Gastrocnemius medialis (tissue), 4 donors: ENCODE results near the gene ERO1B.

ENCODE experiments used
- CTCF ChIP-seq, 5 experiments: fragments of 450-650 bp in 3 of 5; fragments of 200-600 bp in 2 of 5; sonication (generic) in 2 of 5; IDR thresholded peaks in 4 of 5; conservative IDR thresholded peaks in 1 of 5; 1 replicate in 4 of 5; 2 replicates in 1 of 5; pipeline ENCODE4 v1.5.1; 2016 to 2019; ENCODE audit warnings: antibody characterized with exemption in 5 of 5, mild to moderate bottlenecking in 3 of 5, moderate library complexity in 3 of 5
- POLR2A ChIP-seq, 2 donors: fragments of 450-650 bp; IDR thresholded peaks; one replicate each; pipeline ENCODE4 v1.6.1; 2017; ENCODE audit warnings: antibody characterized with exemption in 2 of 2, mild to moderate bottlenecking in 2 of 2, moderate library complexity in 2 of 2

- TF ChIP-seq CTCF (IDR thresholded peaks at IDR 0.05 in 4 of 5, conservative IDR thresholded peaks at IDR 0.05 in 1 of 5) (no peak), POLR2A (IDR thresholded peaks at IDR 0.05) (no peak)
These were observed 41.1 kb downstream of the ERO1B start for GRCh38 chr1:236240675-236241074.
